HTERT RPE-1 (cell line): ENCODE data around the gene PLA2G15.
"Not testable (repeated sequence)": the region's sequence is repeated elsewhere in the genome, so short reads cannot be mapped to it uniquely, and the experiment has no call there.

Experiments
- in situ Hi-C: fragments of 300-500 bp; cut with MboI; formaldehyde crosslinking; loops from 4 replicates; pipeline ENCODE4 v1.14.3; 2020; ENCODE audit warnings: low sequenced_read_pairs

Gene PLA2G15

GRCh38 chr16:68275611-68276191 lies 30.5 kb downstream of the PLA2G15 start:
- in situ Hi-C loops, result no loop called here

- in situ Hi-C loops, result no loop called here
Observed at GRCh38 chr16:68276223-68276622, 31.1 kb downstream of the PLA2G15 start.

GRCh38 chr16:68279726-68280558 lies 34.8 kb downstream of the PLA2G15 start:
- in situ Hi-C loops, result no loop called here

GRCh38 chr16:68281368-68282063 lies 36.3 kb downstream of the PLA2G15 start:
- in situ Hi-C loops, result no loop called here

- in situ Hi-C loops, result no loop called here
Observed at GRCh38 chr16:68282064-68282452, 36.9 kb downstream of the PLA2G15 start.

GRCh38 chr16:68283346-68283745 lies 38.2 kb downstream of the PLA2G15 start:
- in situ Hi-C loops, result no loop called here

- in situ Hi-C loops, result no loop called here
Observed at GRCh38 chr16:68283801-68284598, 38.8 kb downstream of the PLA2G15 start.

- in situ Hi-C loops, result no loop called here
Observed at GRCh38 chr16:68284847-68285246, 39.7 kb downstream of the PLA2G15 start.

- in situ Hi-C loops, result no loop called here
Observed at GRCh38 chr16:68285683-68286082, 40.5 kb downstream of the PLA2G15 start.

GRCh38 chr16:68286153-68287074 lies 41.2 kb downstream of the PLA2G15 start:
- in situ Hi-C loops, result no loop called here

- in situ Hi-C loops, result no loop called here
Observed at GRCh38 chr16:68287276-68288251, 42.4 kb downstream of the PLA2G15 start.

- in situ Hi-C loops, result no loop called here
Observed at GRCh38 chr16:68288252-68288650, 43.1 kb downstream of the PLA2G15 start.

GRCh38 chr16:68288796-68289195 lies 43.6 kb downstream of the PLA2G15 start:
- in situ Hi-C loops, result not testable (repeated sequence)

GRCh38 chr16:68289202-68289601 lies 44.0 kb downstream of the PLA2G15 start:
- in situ Hi-C loops, result no loop called here

- in situ Hi-C loops, result no loop called here
Observed at GRCh38 chr16:68289621-68290329, 44.6 kb downstream of the PLA2G15 start.

GRCh38 chr16:68290450-68290849 lies 45.3 kb downstream of the PLA2G15 start:
- in situ Hi-C loops, result no loop called here

- in situ Hi-C loops, result no loop called here
Observed at GRCh38 chr16:68291227-68291626, 46.1 kb downstream of the PLA2G15 start.

GRCh38 chr16:68292425-68292824 lies 47.3 kb downstream of the PLA2G15 start:
- in situ Hi-C loops, result no loop called here
